ENCODE measurements around the gene SLC5A11. TPM values are rescaled to one million over a fixed set of nuclear protein-coding genes. Genes with fewer than 3 reads are reported as not detected.
"Not testable (repeated sequence)": the region's sequence is repeated elsewhere in the genome, so short reads cannot be mapped to it uniquely, and the experiment has no call there.

Gene SLC5A11
- total RNA-seq, 1 experiment from 2014 or later = not detected

DNA sequence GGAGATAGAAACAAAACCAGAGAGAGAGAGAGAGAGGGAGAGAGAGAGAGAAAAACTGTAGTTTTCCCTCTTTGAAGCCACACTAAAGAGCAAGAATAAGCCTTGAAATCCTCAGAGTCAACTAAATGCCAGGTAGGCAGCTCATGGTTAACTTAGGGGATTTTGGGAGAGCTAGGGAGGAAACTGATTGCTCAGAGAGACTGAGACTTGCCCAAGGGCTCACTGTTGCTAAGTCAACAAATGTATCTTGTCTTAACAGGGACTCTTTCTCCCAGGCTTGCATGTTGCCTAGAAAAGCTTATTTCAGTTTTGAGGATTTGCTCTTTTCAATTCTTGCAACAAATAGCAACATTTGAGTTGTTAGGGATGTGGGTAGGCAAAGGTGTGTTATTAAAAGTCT lies 4.5 kb upstream of the SLC5A11 start (continued):
- TF ChIP-seq, protein P1, sequence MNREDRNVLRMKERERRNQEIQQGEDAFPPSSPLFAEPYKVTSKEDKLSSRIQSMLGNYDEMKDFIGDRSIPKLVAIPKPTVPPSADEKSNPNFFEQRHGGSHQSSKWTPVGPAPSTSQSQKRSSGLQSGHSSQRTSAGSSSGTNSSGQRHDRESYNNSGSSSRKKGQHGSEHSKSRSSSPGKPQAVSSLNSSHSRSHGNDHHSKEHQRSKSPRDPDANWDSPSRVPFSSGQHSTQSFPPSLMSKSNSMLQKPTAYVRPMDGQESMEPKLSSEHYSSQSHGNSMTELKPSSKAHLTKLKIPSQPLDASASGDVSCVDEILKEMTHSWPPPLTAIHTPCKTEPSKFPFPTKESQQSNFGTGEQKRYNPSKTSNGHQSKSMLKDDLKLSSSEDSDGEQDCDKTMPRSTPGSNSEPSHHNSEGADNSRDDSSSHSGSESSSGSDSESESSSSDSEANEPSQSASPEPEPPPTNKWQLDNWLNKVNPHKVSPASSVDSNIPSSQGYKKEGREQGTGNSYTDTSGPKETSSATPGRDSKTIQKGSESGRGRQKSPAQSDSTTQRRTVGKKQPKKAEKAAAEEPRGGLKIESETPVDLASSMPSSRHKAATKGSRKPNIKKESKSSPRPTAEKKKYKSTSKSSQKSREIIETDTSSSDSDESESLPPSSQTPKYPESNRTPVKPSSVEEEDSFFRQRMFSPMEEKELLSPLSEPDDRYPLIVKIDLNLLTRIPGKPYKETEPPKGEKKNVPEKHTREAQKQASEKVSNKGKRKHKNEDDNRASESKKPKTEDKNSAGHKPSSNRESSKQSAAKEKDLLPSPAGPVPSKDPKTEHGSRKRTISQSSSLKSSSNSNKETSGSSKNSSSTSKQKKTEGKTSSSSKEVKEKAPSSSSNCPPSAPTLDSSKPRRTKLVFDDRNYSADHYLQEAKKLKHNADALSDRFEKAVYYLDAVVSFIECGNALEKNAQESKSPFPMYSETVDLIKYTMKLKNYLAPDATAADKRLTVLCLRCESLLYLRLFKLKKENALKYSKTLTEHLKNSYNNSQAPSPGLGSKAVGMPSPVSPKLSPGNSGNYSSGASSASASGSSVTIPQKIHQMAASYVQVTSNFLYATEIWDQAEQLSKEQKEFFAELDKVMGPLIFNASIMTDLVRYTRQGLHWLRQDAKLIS (CRISPR knock-in tag; IDR thresholded peaks at IDR 0.05; ENCODE audit: borderline replicate concordance) = no peak
- TF ChIP-seq, protein P2, sequence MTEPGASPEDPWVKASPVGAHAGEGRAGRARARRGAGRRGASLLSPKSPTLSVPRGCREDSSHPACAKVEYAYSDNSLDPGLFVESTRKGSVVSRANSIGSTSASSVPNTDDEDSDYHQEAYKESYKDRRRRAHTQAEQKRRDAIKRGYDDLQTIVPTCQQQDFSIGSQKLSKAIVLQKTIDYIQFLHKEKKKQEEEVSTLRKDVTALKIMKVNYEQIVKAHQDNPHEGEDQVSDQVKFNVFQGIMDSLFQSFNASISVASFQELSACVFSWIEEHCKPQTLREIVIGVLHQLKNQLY (CRISPR knock-in tag; IDR thresholded peaks at IDR 0.05) = no peak
- TF ChIP-seq, protein P3, sequence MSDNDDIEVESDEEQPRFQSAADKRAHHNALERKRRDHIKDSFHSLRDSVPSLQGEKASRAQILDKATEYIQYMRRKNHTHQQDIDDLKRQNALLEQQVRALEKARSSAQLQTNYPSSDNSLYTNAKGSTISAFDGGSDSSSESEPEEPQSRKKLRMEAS (CRISPR knock-in tag; IDR thresholded peaks at IDR 0.05) = no peak
- TF ChIP-seq ZNF671 (CRISPR knock-in tag; IDR thresholded peaks at IDR 0.05) (no peak), FOXP1 (CRISPR knock-in tag; IDR thresholded peaks at IDR 0.05; ENCODE audit: borderline replicate concordance) (no peak)

DNA sequence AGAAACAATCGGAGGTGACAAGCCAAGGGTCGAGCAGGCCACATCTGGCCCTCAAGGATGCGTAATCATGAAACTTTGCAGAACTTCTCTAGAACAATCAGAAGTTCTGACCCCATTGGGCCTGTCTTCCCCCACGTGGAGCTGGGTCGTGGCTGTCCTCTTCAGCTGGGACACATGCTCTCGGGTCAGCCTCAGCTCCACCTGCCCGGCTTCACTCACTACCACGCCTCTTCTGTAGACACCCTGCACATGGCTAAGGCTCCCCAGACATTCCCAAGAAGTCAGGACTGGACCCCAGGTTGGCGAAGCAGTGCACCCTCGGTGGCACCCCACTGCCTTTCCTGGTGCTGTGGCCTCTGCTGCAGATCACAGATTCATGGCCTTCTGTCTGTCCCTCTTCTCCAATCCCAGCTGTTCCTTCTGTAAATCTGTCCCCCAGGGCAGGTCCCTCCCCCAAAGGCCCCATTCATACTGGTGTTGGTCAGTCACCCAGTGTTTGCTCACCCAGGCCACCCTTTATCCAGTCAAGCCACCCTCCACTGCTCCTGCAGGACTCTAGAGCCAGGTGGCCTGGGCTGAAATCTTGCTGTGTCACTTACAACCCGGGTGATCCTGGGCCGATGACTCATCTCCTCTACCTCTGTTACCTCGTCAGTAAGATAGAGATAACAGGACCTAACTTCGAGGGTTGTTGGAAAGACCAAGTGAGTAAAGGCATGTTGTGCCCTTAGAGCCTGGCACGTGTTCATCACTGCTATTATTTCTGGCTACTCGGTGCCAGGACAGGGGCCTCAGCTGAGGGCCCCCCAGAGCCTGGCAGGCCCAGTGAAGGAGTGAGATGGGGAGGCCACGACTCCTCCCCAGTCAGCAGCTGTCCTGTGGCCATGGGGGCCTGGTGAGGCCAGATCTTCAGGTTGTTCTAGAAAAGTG lies 1.4 kb upstream of the SLC5A11 start:
- Mint-ChIP-seq H3K4me1 (no peaks in the 10 kb centered on the region), H3K9me3 (no peaks in the 10 kb centered on the region), H3K4me3 (no peak overlapping the region), H3K36me3 (no peaks in the 10 kb centered on the region), H3K27ac (no peak overlapping the region), H3K27me3 (ENCODE audit: low read depth) (no peaks in the 10 kb centered on the region)
- ChIA-PET CTCF (interaction anchor here (0.5 kb wide), 1 partner anchor 375 kb away, joined by 3 read pairs; no protein-coding TSS in a partner anchor), POLR2A (no interaction called here)
- TF ChIP-seq PRRX2 (CRISPR knock-in tag; IDR thresholded peaks at IDR 0.05) = no peak
- TF ChIP-seq, protein P4, sequence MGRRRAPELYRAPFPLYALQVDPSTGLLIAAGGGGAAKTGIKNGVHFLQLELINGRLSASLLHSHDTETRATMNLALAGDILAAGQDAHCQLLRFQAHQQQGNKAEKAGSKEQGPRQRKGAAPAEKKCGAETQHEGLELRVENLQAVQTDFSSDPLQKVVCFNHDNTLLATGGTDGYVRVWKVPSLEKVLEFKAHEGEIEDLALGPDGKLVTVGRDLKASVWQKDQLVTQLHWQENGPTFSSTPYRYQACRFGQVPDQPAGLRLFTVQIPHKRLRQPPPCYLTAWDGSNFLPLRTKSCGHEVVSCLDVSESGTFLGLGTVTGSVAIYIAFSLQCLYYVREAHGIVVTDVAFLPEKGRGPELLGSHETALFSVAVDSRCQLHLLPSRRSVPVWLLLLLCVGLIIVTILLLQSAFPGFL (CRISPR knock-in tag; IDR thresholded peaks at IDR 0.05; ENCODE audit: borderline replicate concordance) = no peak
- no peak for TF ChIP-seq GRHL2 (CRISPR knock-in tag; IDR thresholded peaks at IDR 0.05; ENCODE audit: insufficient replicate concordance, severe bottlenecking)
- TF ChIP-seq GABPB1 (CRISPR knock-in tag; IDR thresholded peaks at IDR 0.05) = no peak
- no peak for TF ChIP-seq TCF7 (CRISPR knock-in tag; IDR thresholded peaks at IDR 0.05; ENCODE audit: low read depth)
- TF ChIP-seq CBFB (CRISPR knock-in tag; IDR thresholded peaks at IDR 0.05; ENCODE audit: low read depth) = no peak
- TF ChIP-seq ZNF423 (CRISPR knock-in tag; IDR thresholded peaks at IDR 0.05) = no peak
- TF ChIP-seq JUN (CRISPR knock-in tag; IDR thresholded peaks at IDR 0.05) = no peak
- no peak for TF ChIP-seq EMX1 (CRISPR knock-in tag; IDR thresholded peaks at IDR 0.05)
- TF ChIP-seq SMAD4 (CRISPR knock-in tag; IDR thresholded peaks at IDR 0.05) = no peak
- TF ChIP-seq TEAD1 (CRISPR knock-in tag; IDR thresholded peaks at IDR 0.05) = no peak
- TF ChIP-seq, protein P5, sequence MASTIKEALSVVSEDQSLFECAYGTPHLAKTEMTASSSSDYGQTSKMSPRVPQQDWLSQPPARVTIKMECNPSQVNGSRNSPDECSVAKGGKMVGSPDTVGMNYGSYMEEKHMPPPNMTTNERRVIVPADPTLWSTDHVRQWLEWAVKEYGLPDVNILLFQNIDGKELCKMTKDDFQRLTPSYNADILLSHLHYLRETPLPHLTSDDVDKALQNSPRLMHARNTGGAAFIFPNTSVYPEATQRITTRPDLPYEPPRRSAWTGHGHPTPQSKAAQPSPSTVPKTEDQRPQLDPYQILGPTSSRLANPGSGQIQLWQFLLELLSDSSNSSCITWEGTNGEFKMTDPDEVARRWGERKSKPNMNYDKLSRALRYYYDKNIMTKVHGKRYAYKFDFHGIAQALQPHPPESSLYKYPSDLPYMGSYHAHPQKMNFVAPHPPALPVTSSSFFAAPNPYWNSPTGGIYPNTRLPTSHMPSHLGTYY (CRISPR knock-in tag; IDR thresholded peaks at IDR 0.05) = no peak
- no peak for TF ChIP-seq TEAD4 (CRISPR knock-in tag; IDR thresholded peaks at IDR 0.05)
- no peak for TF ChIP-seq FOXK1 (CRISPR knock-in tag; IDR thresholded peaks at IDR 0.05)
- TF ChIP-seq TP53 (CRISPR knock-in tag; IDR thresholded peaks at IDR 0.05) = no peak
- TF ChIP-seq FOXP1 (CRISPR knock-in tag; IDR thresholded peaks at IDR 0.05; ENCODE audit: borderline replicate concordance) = no peak
- TF ChIP-seq, protein P6, sequence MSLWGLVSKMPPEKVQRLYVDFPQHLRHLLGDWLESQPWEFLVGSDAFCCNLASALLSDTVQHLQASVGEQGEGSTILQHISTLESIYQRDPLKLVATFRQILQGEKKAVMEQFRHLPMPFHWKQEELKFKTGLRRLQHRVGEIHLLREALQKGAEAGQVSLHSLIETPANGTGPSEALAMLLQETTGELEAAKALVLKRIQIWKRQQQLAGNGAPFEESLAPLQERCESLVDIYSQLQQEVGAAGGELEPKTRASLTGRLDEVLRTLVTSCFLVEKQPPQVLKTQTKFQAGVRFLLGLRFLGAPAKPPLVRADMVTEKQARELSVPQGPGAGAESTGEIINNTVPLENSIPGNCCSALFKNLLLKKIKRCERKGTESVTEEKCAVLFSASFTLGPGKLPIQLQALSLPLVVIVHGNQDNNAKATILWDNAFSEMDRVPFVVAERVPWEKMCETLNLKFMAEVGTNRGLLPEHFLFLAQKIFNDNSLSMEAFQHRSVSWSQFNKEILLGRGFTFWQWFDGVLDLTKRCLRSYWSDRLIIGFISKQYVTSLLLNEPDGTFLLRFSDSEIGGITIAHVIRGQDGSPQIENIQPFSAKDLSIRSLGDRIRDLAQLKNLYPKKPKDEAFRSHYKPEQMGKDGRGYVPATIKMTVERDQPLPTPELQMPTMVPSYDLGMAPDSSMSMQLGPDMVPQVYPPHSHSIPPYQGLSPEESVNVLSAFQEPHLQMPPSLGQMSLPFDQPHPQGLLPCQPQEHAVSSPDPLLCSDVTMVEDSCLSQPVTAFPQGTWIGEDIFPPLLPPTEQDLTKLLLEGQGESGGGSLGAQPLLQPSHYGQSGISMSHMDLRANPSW (CRISPR knock-in tag; conservative IDR thresholded peaks at IDR 0.05; ENCODE audit: low read depth) = no peak
- DNase-seq (ENCODE audit: low spot score) (no peak), ATAC-seq (no peak; the same call in 1 of the 2 replicates)

DNA sequence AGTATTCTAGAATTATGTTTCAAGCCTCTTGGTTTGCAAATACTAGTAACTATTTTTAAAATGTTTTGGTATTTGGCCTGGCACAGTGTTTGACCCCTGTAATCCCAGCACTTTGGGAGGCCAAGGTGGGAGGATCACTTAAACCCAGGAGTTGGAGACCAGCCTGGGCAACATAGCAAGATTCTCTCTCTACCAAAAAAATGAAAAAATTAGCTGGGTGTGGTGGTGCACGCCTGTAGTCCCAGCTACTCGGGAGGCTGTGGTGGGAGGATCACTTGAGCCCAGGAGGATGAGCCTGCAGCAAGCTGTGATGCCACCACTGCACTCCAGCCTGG lies 765 bp upstream of the SLC5A11 start:
- H3K27me3 Mint-ChIP-seq (ENCODE audit: low read depth); H3K9me3 Mint-ChIP-seq; CTCF ChIA-PET; DNase-seq (ENCODE audit: low spot score); H3K4me1 Mint-ChIP-seq; H3K4me3 Mint-ChIP-seq; H3K27ac Mint-ChIP-seq; ATAC-seq; POLR2A ChIA-PET; H3K36me3 Mint-ChIP-seq: not testable (repeated sequence)

Measured in WTC11 (cell line).